ENCODE results near the gene FOSL1. TPM values are rescaled to one million over a fixed set of nuclear protein-coding genes. Genes with fewer than 3 reads are reported as not detected.

The FOSL1 gene
- polyA plus RNA-seq, 3 donors, result 1.5 to 100 (median 28.1) TPM

- WGBS, 3 donors, result 92 to 96% (median 93%) methylated on average over 7 to 10 of the region's 10 CpGs
- no peak overlapping the region for H3K27ac ChIP-seq (ENCODE audit: low read depth, low read length)
Measured at GRCh38 chr11:65921876-65922275, 21.7 kb upstream of the FOSL1 start.

- no peak overlapping the region for H3K27ac ChIP-seq (ENCODE audit: low read depth, low read length)
- WGBS, 3 donors, result 81 to 95% (median 87%) methylated on average over 12 of the region's 12 CpGs
Measured at GRCh38 chr11:65921033-65921555, 20.9 kb upstream of the FOSL1 start.

- H3K27ac ChIP-seq (ENCODE audit: low read depth, low read length), result no peak overlapping the region
- 56 to 61% (median 57%) methylated on average over 15 of the region's 15 CpGs for WGBS, 3 donors
Measured at GRCh38 chr11:65920372-65920802, 20.2 kb upstream of the FOSL1 start.

- WGBS, 3 donors, result 0 to 1% (median 1%) methylated on average over 42 to 60 of the region's 60 CpGs
- peak overlapping the region; percentile 56 for H3K27ac ChIP-seq (ENCODE audit: low read depth, low read length)
Measured at GRCh38 chr11:65919573-65920371, 19.6 kb upstream of the FOSL1 start.

GRCh38 chr11:65919141-65919572 is 19.0 kb upstream of the FOSL1 start, which contains the start of gene DRAP1:
DRAP1 (plus strand) TSS chr11:65919426; CDS start chr11:65919502, 76 bp downstream.
- peak within 1 kb of the TSS; percentile 56 for H3K27ac ChIP-seq (ENCODE audit: low read depth, low read length)
- WGBS, 3 donors, result 1 to 3% (median 1%) methylated on average over 39 to 59 of the region's 59 CpGs

GRCh38 chr11:65918211-65919140 is 18.3 kb upstream of the FOSL1 start, which contains the start of gene C11orf68:
C11orf68 (minus strand) TSS chr11:65919062; CDS start chr11:65919031, 31 bp downstream.
- WGBS, 3 donors, result 4 to 8% (median 6%) methylated on average over 28 to 77 of the region's 77 CpGs
- H3K27ac ChIP-seq (ENCODE audit: low read depth, low read length), result peak within 1 kb of the TSS; percentile 56

GRCh38 chr11:65917434-65918210 is 17.4 kb upstream of the FOSL1 start:
- H3K27ac ChIP-seq (ENCODE audit: low read depth, low read length), result no peak overlapping the region
- WGBS, 3 donors, result 77 to 83% (median 82%) methylated on average over 35 of the region's 35 CpGs

- H3K27ac ChIP-seq (ENCODE audit: low read depth, low read length), result no peak overlapping the region
- WGBS, 3 donors, result 90 to 100% (median 92%) methylated on average over 3 of the region's 3 CpGs
Measured at GRCh38 chr11:65917077-65917433, 16.9 kb upstream of the FOSL1 start.

GRCh38 chr11:65916391-65916790 is 16.2 kb upstream of the FOSL1 start:
- 66 to 71% (median 66%) methylated on average over 7 of the region's 7 CpGs for WGBS, 3 donors
- H3K27ac ChIP-seq (ENCODE audit: low read depth, low read length), result no peak overlapping the region

- WGBS, 3 donors, result 14 to 52% (median 18%) methylated on average over 11 to 13 of the region's 13 CpGs
- no peak overlapping the region for H3K27ac ChIP-seq (ENCODE audit: low read depth, low read length)
Measured at GRCh38 chr11:65915821-65916251, 15.6 kb upstream of the FOSL1 start.

- 46 to 63% (median 52%) methylated on average over 10 of the region's 10 CpGs for WGBS, 3 donors
- no peak overlapping the region for H3K27ac ChIP-seq (ENCODE audit: low read depth, low read length)
Measured at GRCh38 chr11:65915101-65915820, 15.1 kb upstream of the FOSL1 start.

- no peak overlapping the region for H3K27ac ChIP-seq (ENCODE audit: low read depth, low read length)
Measured at GRCh38 chr11:65912845-65913244, 12.7 kb upstream of the FOSL1 start.

GRCh38 chr11:65911682-65912568 is 11.7 kb upstream of the FOSL1 start:
- no peak overlapping the region for H3K27ac ChIP-seq (ENCODE audit: low read depth, low read length)
- WGBS, 3 donors, result 18 to 22% (median 19%) methylated on average over 14 of the region's 14 CpGs

More at GRCh38 chr11:65912845-65913244, 12.7 kb upstream of the FOSL1 start:
- WGBS, 3 donors, result 45 to 71% (median 48%) methylated on average over 4 of the region's 4 CpGs

GRCh38 chr11:65907878-65908277 is 7.7 kb upstream of the FOSL1 start:
- 75 to 81% (median 80%) methylated on average over 6 of the region's 6 CpGs for WGBS, 3 donors
- no peak overlapping the region for H3K27ac ChIP-seq (ENCODE audit: low read depth, low read length)

- 84 to 88% (median 88%) methylated on average over 5 of the region's 5 CpGs for WGBS, 3 donors
- no peak overlapping the region for H3K27ac ChIP-seq (ENCODE audit: low read depth, low read length)
Measured at GRCh38 chr11:65906602-65907001, 6.4 kb upstream of the FOSL1 start.

GRCh38 chr11:65903715-65904114 is 3.5 kb upstream of the FOSL1 start:
- H3K27ac ChIP-seq (ENCODE audit: low read depth, low read length), result no peak overlapping the region
- WGBS, 3 donors, result 65 to 82% (median 74%) methylated on average over 8 of the region's 8 CpGs
